HCT116 (cell line): ENCODE data around the gene TGM2. TPM values are rescaled to one million over a fixed set of nuclear protein-coding genes. Genes with fewer than 3 reads are reported as not detected.

ENCODE experiments used
- ATAC-seq: fragments of 200-7000 bp; cut with Tn5 transposase; 2 replicates; pipeline ENCODE4 v1.9.1; 2020; ENCODE audit warnings: mild to moderate bottlenecking, moderate library complexity
- BruUV-seq: library from RNA; stranded (reverse); fragments of 400-500 nt; replicated peaks from 2 replicates; lab custom pipeline; 2021; lab: Mats Ljungman, UMichigan
- CTCF ChIA-PET: fragments of 300-600 bp; sonication (Branson Sonifier 250); formaldehyde crosslinking; loops from one replicate; lab custom pipeline; 2021; ENCODE audit warnings: antibody characterized with exemption; lab: Charles Lee
- POLR2A ChIA-PET: fragments of 300-600, 350-600 bp; sonication (Branson Sonifier 250); formaldehyde crosslinking; loops from one replicate; lab custom pipeline; 2021; ENCODE audit warnings: antibody characterized with exemption; lab: Charles Lee
- RAD21 ChIA-PET, 2 experiments: fragments of 300-600 bp; sonication (Branson Sonifier 250); formaldehyde crosslinking; loops; one replicate each; lab custom pipeline; 2023; ENCODE audit warnings: low total read pairs in 2 of 2; ENCODE audit not compliant: uncharacterized antibody in 2 of 2, unreplicated experiment in 2 of 2, low non-redundant PET in 1 of 2; lab: Charles Lee
- DNase-seq: peaks from one replicate; pipeline ENCODE4 v3.0.0-alpha.2; 2010; ENCODE audit warnings: low read depth, low spot score
- H2AFZ ChIP-seq: fragments of 200-600 bp; shearing (Covaris generic), sonication (generic); 2 replicates; pipeline ENCODE4 v1.6.1; 2017; ENCODE audit warnings: low read depth, mixed run types, mixed read lengths, antibody characterized with exemption, low read length; ENCODE audit not compliant: poor library complexity, severe bottlenecking
- H3K27ac ChIP-seq: 2 replicates; pipeline ENCODE4 v1.5.1; 2012; ENCODE audit warnings: low read depth, low read length
- H3K27me3 ChIP-seq: fragments of 200-600 bp; sonication (generic); 2 replicates; pipeline ENCODE4 v1.6.1; 2016; ENCODE audit warnings: mixed run types, low read length, mixed read lengths; ENCODE audit not compliant: insufficient read depth
- H3K36me3 ChIP-seq, 2 experiments: fragments of 200-500 bp in 1 of 2; fragments of 200-600 bp in 1 of 2; sonication (Bioruptor generic) in 1 of 2; sonication (generic) in 1 of 2; 2 replicates each; pipeline versions ENCODE4 v1.5.1 to v1.6.1; 2014 to 2016; ENCODE audit warnings: low read length in 2 of 2, inconsistent platforms in 1 of 2, mixed read lengths in 1 of 2, mixed run types in 1 of 2; ENCODE audit not compliant: insufficient read depth in 2 of 2, control insufficient read depth in 1 of 2
- H3K4me1 ChIP-seq, 2 experiments: fragments of 200-600 bp in 1 of 2; sonication (generic) in 1 of 2; 2 replicates each; pipeline versions ENCODE4 v1.5.1 to v1.6.1; 2012 to 2017; ENCODE audit warnings: low read length in 2 of 2, inconsistent platforms in 1 of 2, mild to moderate bottlenecking in 1 of 2, mixed read lengths in 1 of 2, mixed run types in 1 of 2, moderate library complexity in 1 of 2; ENCODE audit not compliant: insufficient read depth in 2 of 2, control insufficient read depth in 1 of 2
- H3K4me2 ChIP-seq: fragments of 200-600 bp; sonication (generic); 2 replicates; pipeline ENCODE4 v1.6.1; 2017; ENCODE audit warnings: mixed run types, low read length, mixed read lengths
- H3K4me3 ChIP-seq, 2 experiments: fragments of 200-600 bp in 1 of 2; sonication (generic) in 1 of 2; replicated peaks in 1 of 2; 2 replicates each; pipeline ENCODE4 v1.5.1; 2011 to 2016; ENCODE audit warnings: low read length in 2 of 2, control low read depth in 1 of 2, low read depth in 1 of 2, mild to moderate bottlenecking in 1 of 2, mixed read lengths in 1 of 2, mixed run types in 1 of 2
- H3K79me2 ChIP-seq: fragments of 200-600 bp; sonication (generic); 2 replicates; pipeline ENCODE4 v1.6.1; 2017; ENCODE audit warnings: mild to moderate bottlenecking, mixed run types, low read length, moderate library complexity, mixed read lengths; ENCODE audit not compliant: insufficient read depth
- H3K9ac ChIP-seq: fragments of 200-600 bp; sonication (generic); 2 replicates; pipeline ENCODE4 v1.6.1; 2016; ENCODE audit warnings: low read length, mixed read lengths
- H3K9me2 ChIP-seq: fragments of 200-600 bp; sonication (generic), shearing (Covaris generic); 2 replicates; pipeline ENCODE4 v1.6.1; 2017; ENCODE audit warnings: mixed run types, mild to moderate bottlenecking, moderate library complexity; ENCODE audit not compliant: insufficient read depth
- H3K9me3 ChIP-seq, 2 experiments: fragments of 200-500 bp in 1 of 2; fragments of 200-600 bp in 1 of 2; sonication (Bioruptor generic) in 1 of 2; sonication (generic) in 1 of 2; 2 replicates each; pipeline ENCODE4 v1.6.1; 2014 to 2017; ENCODE audit warnings: low read length in 2 of 2, mixed read lengths in 2 of 2, inconsistent platforms in 1 of 2, low read depth in 1 of 2, mild to moderate bottlenecking in 1 of 2, mixed run types in 1 of 2, moderate library complexity in 1 of 2; ENCODE audit not compliant: control insufficient read depth in 1 of 2, insufficient read depth in 1 of 2
- H4K20me1 ChIP-seq: fragments of 200-600 bp; sonication (generic), shearing (Covaris generic); 2 replicates; pipeline ENCODE4 v1.6.1; 2017; ENCODE audit warnings: mixed run types, mild to moderate bottlenecking, moderate library complexity; ENCODE audit not compliant: insufficient read depth
- CBX3 ChIP-seq: IDR thresholded peaks from 2 replicates; pipeline ENCODE4 v1.6.1; 2012; ENCODE audit warnings: low read depth
- CEBPB ChIP-seq: IDR thresholded peaks from 2 replicates; pipeline ENCODE4 v1.6.1; 2012; ENCODE audit warnings: low read depth
- ELF1 ChIP-seq: IDR thresholded peaks from 2 replicates; pipeline ENCODE4 v1.6.1; 2012; ENCODE audit warnings: low read depth, borderline replicate concordance
- EZH2 ChIP-seq: fragments of 200-600 bp; sonication (generic); IDR thresholded peaks from 2 replicates; pipeline ENCODE4 v1.6.1; 2017; ENCODE audit warnings: antibody characterized with exemption, mixed run types
- POLR2A ChIP-seq: IDR thresholded peaks from 2 replicates; pipeline ENCODE4 v1.7.0; 2011; ENCODE audit warnings: borderline replicate concordance; ENCODE audit not compliant: insufficient read depth, insufficient read length; ENCODE audit errors: extremely low read depth
- RAD21 ChIP-seq: IDR thresholded peaks from 2 replicates; pipeline ENCODE4 v1.6.1; 2012; ENCODE audit warnings: low read depth, mild to moderate bottlenecking
- REST ChIP-seq: IDR thresholded peaks from 2 replicates; pipeline ENCODE4 v1.6.1; 2012; ENCODE audit warnings: low read depth
- YY1 ChIP-seq: IDR thresholded peaks from 2 replicates; pipeline ENCODE4 v1.6.1; 2011; ENCODE audit warnings: low read length, low read depth, moderate library complexity, mild to moderate bottlenecking; ENCODE audit not compliant: insufficient replicate concordance; ENCODE audit errors: extremely low read depth
- ZNF274 ChIP-seq: fragments of 200-500 bp; sonication (Bioruptor generic); IDR thresholded peaks from 2 replicates; pipeline ENCODE4 v1.6.1; 2014; ENCODE audit warnings: mild to moderate bottlenecking, low read depth, low read length, inconsistent platforms
- intact Hi-C: fragments of 100-400 bp; cut with micrococcal nuclease; formaldehyde crosslinking; loops from 2 replicates; pipeline ENCODE4 v1.10.0; 2022
- total RNA-seq: library from RNA; stranded (reverse); gene quantifications from one replicate; pipeline ENCODE4 v1.2.1, GENCODE V29; 2021; ENCODE audit not compliant: unreplicated experiment
- TF ChIP-seq, protein P1 (sequence below): IDR thresholded peaks from 2 replicates; pipeline ENCODE4 v1.6.1; 2011; ENCODE audit warnings: mild to moderate bottlenecking, low read length, moderate library complexity; ENCODE audit not compliant: insufficient replicate concordance; ENCODE audit errors: extremely low read depth
- TF ChIP-seq, protein P2 (sequence below): IDR thresholded peaks from 2 replicates; pipeline ENCODE4 v1.6.1; 2012

TGM2 gene
- total RNA-seq, 1 experiment from 2014 or later: 6.1 TPM

GRCh38 chr20:38191654-38192053 is 26.6 kb upstream of the TGM2 start:
- ChIA-PET POLR2A (no interaction called here), CTCF (no interaction called here), RAD21 (no interaction called here)
- no peaks in the 10 kb centered on the region for H3K9me3 ChIP-seq
- no peak overlapping the region for H2AFZ ChIP-seq
- ATAC-seq (no peak), DNase-seq (no peak)
- no peaks in the 10 kb centered on the region for H3K9me2 ChIP-seq
- no peak overlapping the region for H3K4me3 ChIP-seq
- intact Hi-C loops: no loop called here
- no peaks in the 10 kb centered on the region for H3K27me3 ChIP-seq
- H4K20me1 ChIP-seq: no peaks in the 10 kb centered on the region
- TF ChIP-seq REST: no peak
- TF ChIP-seq ZNF274: no peak
- no peak for TF ChIP-seq POLR2A
- TF ChIP-seq CBX3: no peak
- TF ChIP-seq, protein P1, sequence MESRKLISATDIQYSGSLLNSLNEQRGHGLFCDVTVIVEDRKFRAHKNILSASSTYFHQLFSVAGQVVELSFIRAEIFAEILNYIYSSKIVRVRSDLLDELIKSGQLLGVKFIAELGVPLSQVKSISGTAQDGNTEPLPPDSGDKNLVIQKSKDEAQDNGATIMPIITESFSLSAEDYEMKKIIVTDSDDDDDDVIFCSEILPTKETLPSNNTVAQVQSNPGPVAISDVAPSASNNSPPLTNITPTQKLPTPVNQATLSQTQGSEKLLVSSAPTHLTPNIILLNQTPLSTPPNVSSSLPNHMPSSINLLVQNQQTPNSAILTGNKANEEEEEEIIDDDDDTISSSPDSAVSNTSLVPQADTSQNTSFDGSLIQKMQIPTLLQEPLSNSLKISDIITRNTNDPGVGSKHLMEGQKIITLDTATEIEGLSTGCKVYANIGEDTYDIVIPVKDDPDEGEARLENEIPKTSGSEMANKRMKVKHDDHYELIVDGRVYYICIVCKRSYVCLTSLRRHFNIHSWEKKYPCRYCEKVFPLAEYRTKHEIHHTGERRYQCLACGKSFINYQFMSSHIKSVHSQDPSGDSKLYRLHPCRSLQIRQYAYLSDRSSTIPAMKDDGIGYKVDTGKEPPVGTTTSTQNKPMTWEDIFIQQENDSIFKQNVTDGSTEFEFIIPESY: no peak
- TF ChIP-seq, protein P2, sequence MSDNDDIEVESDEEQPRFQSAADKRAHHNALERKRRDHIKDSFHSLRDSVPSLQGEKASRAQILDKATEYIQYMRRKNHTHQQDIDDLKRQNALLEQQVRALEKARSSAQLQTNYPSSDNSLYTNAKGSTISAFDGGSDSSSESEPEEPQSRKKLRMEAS: no peak
- TF ChIP-seq EZH2: no peak
- TF ChIP-seq ELF1: no peak
- no peak for TF ChIP-seq RAD21
- TF ChIP-seq YY1: no peak
- TF ChIP-seq CEBPB: no peak
- H3K79me2 ChIP-seq: no peaks in the 10 kb centered on the region
- H3K4me2 ChIP-seq: no peak overlapping the region
- peaks cover 6 to 15% of the 10 kb centered on the region in 2 experiments for H3K4me1 ChIP-seq
- H3K36me3 ChIP-seq: no peaks in the 10 kb centered on the region
- H3K9ac ChIP-seq: no peak overlapping the region
- no TSS peak for BruUV-seq
- no peak overlapping the region for H3K27ac ChIP-seq
